GM18499 (cell line): ENCODE measurements around the gene NFATC2IP.
"Not testable (repeated sequence)": the region's sequence is repeated elsewhere in the genome, so short reads cannot be mapped to it uniquely, and the experiment has no call there.

Source experiments
- ATAC-seq: cut with Tn5 transposase; IDR thresholded peaks from one replicate; pipeline ENCODE4 v1.9.1; 2021; ENCODE audit warnings: moderate number of reproducible peaks; ENCODE audit not compliant: insufficient read depth, unreplicated experiment

NFATC2IP gene

DNA sequence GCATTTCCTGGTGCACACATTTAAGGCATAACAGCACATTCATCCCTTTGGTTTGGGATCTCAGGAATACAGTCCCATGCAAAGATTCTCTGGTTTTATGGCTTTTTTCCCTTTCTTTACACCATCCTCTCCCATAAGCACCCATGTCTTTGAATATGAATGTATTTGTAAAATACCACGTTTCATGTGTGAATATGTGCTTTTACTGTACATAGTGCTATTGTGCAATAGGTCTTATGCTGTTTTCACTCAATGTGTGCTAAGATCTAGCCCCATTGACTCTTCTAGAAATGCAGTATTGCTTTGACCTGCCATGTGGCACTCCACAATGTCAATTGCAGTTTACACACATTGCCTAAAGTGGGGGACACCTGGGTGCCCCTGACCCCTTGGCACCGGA is 13.8 kb downstream of the NFATC2IP start:
- no peak for ATAC-seq

DNA sequence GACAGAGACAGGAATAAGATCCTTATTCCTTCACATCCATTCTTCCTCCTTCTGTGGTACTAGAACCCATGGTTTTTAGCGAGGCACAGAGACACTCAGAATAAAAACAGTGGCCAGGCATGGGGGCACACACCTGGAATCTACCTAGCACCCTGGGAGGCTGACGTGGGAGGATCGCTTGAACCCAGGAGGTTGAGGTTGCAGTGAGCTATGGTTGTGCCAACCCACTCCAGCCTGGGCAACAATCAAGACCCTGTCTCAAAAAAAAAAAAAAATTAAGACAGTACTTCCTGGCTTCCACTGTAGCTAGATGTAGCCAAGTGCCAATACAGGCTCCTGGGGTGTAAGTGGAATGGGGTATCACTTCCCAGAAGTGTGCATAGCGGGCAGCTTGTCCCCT is 16.4 kb downstream of the NFATC2IP start:
- ATAC-seq, result no peak

DNA sequence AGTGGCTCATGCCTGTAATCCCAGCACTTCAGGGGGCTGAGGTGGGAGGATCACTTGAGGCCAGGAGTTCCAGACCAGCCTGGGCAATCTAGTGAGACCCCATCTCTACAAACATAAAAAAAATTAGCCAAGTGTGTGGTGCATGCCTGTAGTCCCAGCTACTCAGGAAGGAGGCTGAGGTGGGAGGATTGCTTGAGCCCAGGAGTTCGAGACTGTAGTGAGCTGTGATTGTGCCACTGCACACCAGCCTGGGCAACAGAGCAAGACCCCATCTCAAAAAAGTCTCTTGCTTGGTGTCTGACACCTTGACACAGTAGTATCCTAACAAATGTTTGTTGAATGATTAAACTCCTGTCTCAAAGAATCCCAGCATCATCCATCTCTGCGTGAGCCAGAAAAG is 19.0 kb downstream of the NFATC2IP start:
- not testable (repeated sequence) for ATAC-seq

DNA sequence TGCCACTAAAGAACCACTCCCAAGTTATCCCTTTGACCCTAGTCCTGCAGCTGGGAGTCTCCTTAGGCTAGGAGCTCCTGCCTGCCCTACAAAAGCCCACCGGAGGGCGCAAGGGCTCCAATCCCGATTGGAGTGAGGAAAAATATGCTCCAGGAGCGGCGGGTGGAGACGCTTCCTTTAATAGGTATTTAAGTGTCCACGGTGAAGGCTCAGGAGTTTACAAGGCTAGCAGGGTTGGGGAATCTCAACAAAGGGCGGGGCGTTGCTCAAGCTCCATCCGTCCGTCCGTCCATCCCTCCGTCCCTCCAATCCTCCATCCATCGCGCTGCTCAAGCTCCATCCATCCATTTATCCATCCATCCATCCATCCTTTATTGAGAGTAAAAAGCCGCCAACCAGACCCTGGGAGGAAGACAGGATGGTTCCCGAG is 23.3 kb downstream of the NFATC2IP start:
- no peak for ATAC-seq

DNA sequence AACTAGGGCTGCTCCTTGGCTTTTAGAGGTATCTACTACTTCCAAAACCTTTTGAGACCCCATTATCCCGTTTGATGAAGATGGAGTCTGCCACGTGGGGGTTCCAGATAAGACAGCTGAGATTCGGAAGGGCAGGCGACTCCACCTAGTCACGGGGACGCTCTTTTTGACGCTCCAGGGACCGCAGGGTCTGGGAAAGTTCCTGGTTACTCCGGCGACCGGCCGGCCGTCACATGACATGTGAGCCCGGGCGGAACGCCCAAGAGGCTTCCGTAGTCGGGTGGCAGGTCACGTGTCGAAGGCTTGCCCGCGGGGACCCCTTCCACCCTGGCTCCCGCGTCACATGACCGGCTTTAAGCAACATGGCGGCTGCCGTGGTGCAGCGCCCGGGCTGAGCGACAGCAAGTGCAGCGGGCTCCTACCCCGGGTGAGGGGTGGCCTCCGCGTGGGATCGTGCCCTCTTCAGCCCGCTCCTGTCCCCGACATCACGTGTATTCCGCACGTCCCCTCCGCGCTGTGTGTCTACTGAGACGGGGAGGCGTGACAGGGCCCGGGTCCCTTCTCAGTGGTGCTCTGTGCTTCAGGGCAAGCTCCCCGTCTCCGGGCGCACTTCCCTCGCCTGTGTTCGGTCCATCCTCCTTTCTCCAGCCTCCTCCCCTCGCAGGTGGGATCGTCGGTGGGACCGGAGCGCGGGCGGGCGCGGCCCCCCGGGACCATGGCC is 23.9 kb downstream of the NFATC2IP start, which contains the start of gene SPNS1:
SPNS1 (plus strand) TSS at position 342 of the 721 bp plus-strand sequence; CDS start at position 716, 374 bp downstream.
- ATAC-seq, result peak; percentile 69

DNA sequence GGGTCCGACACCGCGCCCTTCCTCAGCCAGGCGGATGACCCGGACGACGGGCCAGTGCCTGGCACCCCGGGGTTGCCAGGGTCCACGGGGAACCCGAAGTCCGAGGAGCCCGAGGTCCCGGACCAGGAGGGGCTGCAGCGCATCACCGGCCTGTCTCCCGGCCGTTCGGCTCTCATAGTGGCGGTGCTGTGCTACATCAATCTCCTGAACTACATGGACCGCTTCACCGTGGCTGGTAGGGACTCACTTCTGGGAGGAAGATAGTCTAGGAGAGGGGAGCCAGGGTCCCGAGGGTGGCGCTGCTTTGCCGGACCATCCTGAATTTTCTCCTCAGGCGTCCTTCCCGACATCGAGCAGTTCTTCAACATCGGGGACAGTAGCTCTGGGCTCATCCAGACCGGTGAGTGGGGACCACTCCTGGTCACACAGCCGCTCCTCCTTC is 24.4 kb downstream of the NFATC2IP start:
- ATAC-seq, result no peak

DNA sequence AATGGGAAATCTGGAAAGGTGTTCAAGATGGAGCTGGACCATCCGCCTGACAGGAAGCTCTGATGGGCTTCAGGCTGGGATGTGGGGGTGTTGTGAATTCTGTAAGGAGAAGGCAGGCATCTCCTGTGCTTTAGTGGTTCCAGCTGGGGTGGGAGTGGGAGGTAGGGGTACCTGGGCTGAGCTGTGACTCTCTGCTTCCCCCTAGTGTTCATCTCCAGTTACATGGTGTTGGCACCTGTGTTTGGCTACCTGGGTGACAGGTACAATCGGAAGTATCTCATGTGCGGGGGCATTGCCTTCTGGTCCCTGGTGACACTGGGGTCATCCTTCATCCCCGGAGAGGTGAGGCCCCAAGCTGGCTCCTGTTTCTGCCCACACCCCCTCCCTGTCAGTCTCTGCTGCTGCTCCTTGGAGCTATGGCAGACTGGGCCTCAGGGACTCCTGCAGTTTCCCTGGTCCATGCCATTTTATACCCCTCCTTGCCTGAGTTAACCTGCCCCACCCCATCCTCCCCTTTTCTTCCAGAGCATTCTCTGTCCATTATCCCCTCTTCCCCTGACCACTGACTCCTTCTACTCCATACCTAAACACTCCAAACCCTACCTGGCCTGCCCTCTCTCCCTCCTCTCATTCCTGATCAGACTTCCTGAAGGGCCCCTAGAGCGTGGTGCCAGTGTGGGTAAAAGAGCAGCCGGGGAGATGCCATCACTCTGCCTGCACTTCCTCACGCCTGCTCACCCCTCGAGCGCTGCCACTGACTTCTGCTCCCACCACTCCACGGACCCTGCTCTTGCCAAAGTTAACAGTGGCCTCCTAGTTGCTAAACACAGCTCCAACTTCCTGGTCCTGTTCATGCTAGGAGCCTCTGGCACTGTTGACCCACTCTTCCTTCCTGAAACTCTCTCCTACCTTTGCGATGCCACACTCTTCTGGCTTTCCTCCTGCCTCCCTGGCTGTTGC is 27.2 kb downstream of the NFATC2IP start:
- ATAC-seq, result no peak

DNA sequence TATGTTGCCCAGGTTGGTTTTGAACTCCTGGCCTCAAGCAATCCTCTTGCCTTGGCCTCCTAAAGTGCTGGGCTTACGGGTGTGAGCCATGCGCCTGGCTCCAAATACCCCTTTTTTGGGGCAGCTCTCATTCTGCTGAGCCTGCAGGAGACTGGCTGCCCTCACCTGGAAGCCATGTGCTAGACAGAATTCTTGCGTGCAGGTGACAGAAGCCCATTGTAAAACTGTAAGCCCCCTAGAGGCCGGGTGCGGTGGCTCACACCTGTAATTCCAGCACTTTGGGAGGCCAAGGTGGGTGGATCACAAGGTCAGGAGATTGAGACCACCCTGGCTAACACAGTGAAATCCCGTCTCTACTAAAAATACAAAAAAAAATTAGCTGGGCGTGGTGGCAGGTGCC is 29.6 kb downstream of the NFATC2IP start:
- not testable (repeated sequence) for ATAC-seq

DNA sequence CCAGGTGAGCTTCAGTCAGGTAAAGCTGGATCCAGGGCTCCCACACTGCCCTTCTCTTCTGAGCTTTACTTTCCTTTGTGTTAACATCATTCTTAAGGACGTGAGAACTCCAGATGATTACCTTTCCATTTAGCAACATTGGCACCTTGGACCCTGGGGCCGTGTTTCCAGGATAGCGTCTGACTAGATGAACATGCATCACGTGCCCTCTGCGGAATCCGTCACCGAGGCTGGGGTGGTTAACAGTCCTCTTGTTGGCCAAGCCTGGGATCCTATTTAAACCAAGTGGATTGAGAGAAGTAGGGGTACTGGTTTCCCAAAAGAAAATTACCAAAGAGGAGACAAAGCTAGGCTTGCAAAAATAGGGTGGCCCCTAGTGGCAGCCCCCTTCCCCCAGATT is 30.2 kb downstream of the NFATC2IP start:
- no peak for ATAC-seq

DNA sequence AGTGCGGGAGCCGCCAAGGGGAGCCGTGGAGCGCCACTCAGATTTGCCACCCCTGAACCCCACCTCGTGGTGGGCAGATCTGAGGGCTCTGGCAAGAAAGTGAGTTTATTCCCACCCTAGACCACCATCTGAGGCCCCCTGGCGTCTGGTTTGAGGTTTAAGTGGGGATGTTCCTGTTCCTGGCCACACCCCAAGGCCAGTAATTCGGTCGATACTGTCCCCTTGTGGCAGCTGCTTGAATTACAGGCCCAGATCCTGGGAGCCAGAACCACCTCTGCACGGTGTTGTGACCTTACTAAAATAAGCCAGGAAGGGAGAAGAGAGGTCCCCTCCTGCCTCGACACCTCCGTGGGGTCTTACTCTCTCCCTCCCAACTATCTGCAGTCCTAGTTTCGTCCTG is 30.8 kb downstream of the NFATC2IP start:
- no peak for ATAC-seq

DNA sequence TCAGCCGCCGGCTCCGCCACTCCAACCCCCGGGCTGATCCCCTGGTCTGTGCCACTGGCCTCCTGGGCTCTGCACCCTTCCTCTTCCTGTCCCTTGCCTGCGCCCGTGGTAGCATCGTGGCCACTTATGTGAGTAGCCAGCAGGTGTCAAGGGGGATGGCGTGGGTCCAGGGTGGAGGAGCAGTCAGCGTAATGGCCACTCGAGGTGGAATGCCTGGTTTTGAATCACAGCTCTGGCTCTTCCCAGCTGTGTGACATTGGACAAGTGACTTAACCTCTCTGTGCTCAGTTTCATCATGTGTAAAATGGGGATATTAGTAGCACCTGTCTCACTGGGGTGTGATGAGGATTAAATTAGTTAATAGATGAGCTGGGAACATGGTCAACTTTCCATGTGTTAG is 31.7 kb downstream of the NFATC2IP start:
- no peak for ATAC-seq

DNA sequence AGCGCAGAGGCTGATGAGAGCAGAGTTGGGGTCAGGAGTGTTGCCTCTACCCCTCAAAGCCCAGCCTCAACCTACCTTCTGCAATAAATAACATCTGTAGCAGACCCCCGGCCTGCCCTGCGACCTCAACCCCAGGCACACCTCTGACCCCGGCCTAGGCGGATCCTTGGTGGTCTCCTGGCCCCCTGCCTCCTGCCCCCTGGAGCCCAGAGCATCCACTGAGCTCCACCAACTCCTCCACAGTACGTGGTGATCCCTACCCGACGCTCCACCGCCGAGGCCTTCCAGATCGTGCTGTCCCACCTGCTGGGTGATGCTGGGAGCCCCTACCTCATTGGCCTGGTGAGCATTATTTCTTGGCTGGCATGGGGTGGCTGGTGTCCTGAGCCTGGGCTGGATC is 32.2 kb downstream of the NFATC2IP start:
- ATAC-seq, result no peak

DNA sequence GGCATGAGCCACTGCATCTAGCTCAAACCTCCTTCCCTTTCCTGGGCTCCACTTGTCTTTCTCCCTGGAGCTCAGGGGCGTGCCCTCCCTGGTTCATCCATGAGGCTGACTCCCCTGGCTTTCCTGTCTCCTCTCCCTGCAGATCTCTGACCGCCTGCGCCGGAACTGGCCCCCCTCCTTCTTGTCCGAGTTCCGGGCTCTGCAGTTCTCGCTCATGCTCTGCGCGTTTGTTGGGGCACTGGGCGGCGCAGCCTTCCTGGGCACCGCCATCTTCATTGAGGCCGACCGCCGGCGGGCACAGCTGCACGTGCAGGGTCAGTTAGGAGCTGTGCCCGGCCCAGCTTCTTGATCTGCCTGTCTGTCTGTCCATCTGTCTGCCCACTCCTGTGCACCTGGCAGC is 32.9 kb downstream of the NFATC2IP start:
- ATAC-seq, result no peak

DNA sequence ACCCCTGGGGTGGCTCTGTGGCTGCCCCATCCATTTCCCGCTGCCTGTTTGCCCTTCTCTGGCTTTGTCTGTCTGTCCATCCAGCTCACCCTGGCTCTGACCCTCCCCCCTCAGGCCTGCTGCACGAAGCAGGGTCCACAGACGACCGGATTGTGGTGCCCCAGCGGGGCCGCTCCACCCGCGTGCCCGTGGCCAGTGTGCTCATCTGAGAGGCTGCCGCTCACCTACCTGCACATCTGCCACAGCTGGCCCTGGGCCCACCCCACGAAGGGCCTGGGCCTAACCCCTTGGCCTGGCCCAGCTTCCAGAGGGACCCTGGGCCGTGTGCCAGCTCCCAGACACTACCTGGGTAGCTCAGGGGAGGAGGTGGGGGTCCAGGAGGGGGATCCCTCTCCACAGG is 33.4 kb downstream of the NFATC2IP start:
- no peak for ATAC-seq

DNA sequence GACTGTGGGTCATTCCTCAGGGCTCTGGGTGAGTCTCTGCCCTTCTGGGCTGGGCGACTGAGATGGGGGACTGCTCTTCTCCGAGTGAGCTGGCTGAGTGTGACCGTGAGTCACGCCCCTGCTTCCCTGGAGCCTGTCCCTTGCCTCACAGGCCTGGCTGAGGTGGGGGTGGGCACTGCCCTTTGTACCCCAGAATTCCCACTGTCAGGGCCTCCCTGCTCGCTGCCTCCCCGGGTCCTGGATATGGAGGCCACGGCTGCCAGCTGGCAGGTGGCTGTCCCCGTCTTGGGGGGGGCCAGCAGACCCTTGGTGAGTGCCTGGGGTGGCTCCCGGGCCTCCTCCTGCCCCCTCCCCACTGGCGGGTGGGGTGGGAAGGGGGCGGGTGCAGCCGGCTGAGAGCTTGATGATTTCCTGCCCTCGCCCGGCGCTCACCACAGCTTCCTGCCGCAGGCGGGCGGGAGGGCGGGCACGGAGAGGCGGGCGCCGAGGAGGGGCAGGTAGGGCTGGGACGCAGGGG is 33.9 kb downstream of the NFATC2IP start, which contains the start of gene LAT:
LAT (plus strand) TSS at position 434 of the 517 bp plus-strand sequence. CDS start 366 bp downstream, outside the sequence.
- ATAC-seq, result no peak

DNA sequence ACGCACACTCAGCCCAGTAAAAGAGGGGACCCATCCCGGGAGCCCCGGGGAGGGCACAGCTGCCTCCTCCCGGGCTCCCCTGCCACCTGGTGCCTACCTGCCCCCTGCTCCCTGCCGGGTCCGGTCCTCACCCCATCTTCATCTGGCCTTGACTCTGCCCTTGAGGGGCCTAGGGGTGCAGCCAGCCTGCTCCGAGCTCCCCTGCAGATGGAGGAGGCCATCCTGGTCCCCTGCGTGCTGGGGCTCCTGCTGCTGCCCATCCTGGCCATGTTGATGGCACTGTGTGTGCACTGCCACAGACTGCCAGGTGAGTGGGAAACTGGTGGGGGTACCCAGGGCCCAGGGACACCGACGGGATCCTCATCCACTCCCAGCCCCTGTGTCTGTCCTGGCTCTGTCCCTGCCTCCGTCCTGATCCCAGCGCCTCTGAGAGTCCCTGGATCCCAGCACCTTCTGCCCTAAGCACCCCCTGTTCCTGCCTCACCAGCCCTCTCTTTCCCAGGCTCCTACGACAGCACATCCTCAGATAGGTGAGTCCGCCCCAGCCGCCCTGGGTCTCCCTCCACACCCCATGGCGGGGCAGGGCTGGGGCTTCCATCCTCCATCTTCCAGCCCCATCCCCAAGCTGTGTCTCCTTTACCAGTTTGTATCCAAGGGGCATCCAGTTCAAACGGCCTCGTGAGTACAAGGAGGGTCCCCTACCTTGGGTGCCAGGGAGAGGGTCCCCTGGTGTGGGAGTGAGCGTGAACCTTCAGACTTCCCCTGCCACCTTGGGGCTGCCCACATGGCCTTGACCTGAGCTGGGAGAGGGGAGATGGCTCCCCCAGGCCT is 34.7 kb downstream of the NFATC2IP start:
- ATAC-seq, result no peak

DNA sequence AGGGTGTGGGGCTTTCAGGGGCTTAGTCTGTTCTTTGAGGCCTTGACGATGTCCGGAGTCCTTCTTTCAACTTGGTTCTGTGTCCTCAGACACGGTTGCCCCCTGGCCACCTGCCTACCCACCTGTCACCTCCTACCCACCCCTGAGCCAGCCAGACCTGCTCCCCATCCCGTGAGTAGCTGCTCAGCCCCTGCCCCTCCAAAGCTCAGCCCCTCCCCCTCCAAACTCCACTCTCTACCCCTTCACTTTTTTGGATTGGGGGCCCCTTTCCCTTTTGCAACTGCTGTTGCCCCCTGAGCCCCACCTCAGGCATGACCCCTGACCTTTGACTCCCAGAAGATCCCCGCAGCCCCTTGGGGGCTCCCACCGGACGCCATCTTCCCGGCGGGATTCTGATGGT is 35.3 kb downstream of the NFATC2IP start:
- no peak for ATAC-seq

DNA sequence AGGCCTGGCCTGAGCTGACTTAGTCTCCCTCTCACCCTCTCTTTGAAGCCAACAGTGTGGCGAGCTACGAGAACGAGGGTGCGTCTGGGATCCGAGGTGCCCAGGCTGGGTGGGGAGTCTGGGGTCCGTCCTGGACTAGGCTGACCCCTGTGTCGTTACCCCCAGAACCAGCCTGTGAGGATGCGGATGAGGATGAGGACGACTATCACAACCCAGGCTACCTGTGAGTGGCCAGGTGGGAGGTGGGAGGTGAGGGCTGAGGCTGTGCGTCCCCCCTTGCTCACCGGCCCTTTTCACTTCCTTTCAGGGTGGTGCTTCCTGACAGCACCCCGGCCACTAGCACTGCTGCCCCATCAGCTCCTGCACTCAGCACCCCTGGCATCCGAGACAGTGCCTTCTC is 35.8 kb downstream of the NFATC2IP start:
- no peak for ATAC-seq

DNA sequence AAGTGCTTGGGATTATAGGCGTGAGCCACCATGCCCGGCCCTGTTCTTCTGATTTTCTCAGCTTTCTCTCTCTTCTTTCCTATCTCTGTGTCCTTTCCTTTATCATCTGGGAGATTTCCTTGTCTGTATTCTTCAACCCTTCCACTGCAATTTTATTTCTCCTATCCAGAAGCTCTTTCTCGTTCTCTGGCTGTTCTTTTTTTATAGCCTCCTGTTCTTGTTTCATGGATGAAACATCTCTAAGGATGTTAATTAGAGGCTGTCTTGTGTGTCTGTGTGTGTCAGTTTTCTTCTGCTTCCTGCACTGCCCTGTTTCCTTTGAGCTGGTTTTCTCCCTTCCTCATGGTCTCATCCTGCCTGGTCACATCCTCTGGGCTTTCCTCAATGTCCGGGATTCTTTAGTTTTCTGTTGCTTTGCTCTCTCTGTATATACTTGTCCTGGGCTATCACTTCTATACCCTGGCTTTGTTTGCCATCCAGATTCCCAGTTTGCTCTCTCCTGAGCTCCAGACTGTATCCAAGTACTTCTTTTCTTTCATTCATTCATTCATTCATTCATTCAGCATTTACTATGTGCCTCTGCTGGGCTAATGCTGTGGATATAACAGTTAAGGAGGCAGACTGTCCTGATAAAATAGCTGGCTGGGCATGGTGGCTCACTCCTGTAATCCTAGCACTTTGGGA is 36.6 kb downstream of the NFATC2IP start:
- ATAC-seq, result no peak
